Amniotic stem cell (primary cell): ENCODE measurements around the gene DOCK11.
"Not testable (repeated sequence)": the region's sequence is repeated elsewhere in the genome, so short reads cannot be mapped to it uniquely, and the experiment has no call there.

Experiments used
- DNase-seq: peaks from one replicate; lab custom pipeline; 2025; lab: John Stamatoyannopoulos, UW

Gene DOCK11

DNA sequence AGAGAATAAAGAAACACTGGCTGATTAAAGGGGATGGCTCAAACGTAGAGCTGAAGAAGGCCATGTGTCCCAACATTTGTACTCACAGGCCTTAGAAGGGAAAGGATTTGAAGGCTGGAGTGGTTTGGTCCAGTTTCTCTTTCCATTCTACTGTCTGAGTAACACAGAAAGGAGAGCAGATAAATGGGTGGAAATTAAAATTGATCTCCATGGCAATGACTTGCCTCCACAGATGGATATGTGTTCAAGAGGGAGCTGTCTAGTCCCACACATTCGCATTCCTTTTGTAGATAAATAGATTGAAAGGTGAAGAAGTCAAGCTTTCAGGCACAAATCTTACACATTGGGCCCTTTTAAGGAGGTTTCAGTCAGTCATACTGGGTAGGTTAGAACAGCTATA, 74.6 kb downstream of the DOCK11 start:
- no peak for DNase-seq

DNA sequence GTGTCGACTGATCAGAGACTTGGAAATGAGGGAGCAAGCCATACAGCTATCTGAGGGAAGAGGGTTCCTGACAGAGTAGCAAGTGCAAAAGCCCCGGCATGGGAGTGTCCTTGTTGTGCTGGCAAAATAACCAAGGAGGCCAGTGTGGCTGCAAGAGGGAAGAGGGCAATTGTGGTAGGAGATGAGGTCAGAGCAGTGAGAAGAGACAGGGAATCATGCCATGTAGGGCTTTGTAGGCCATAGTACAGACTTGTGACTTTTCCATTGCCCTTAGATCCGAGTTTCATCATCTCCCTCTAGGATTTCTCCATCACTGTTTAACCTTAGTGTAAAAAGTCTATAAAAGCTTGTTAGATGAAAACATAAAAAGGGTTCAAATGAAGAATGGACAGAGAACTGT, 76.2 kb downstream of the DOCK11 start:
- no peak for DNase-seq

DNA sequence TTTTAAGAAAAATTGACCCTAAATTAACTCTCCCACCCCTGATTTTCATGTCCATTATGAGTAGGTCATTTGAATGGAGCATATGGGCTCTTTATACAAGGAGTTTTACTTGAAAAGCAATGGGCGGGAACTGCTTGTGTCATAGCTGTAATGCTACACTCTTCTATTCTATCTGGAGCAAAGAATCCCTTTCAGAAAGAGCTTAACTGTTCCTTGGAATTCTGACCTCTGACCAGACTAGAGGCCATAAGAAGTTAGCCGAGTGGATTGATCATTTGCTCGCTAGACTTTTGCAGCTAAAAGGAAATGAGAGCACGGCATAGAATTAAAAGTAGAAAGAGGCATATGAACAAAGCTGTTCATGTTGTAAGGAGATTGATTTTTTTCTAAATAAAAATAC, 79.1 kb downstream of the DOCK11 start:
- no peak for DNase-seq

DNA sequence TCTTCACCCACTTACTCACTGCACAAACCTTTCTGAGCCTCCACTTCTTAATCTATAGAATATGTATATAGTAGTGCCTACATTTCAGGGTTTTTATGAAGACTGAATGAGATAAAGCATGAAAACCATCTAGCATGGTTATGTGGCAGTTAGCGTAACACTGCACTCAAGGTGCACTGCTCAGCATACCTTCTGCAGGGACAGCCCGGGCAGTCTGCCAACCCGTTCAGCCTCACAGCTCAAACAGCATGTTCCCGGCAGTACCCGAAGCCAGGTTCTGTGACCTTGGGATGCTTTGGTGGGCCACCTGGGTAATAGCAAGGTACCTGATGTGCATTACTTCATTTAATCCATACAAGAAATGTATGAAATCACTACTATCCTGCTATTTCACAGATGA, 81.4 kb downstream of the DOCK11 start:
- DNase-seq: no peak

DNA sequence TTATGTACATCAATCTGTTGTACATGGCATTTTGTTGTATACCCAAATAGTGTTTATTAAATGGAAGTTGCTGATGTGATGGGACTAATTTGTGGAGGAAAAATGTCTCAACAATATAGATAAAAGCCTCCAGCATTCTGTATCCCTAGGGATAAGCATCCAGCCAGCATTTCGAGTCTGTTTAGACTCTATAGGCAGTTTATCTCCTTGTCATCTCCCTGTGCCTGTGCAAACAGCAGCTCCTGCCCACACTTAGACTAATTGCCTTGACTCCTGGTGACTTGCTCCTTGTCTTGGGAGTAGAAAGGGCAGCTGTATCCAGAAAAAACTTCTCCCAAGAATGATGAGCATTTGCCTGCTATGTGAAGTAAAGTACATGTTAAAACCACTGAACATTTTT, 83.8 kb downstream of the DOCK11 start:
- no peak for DNase-seq

DNA sequence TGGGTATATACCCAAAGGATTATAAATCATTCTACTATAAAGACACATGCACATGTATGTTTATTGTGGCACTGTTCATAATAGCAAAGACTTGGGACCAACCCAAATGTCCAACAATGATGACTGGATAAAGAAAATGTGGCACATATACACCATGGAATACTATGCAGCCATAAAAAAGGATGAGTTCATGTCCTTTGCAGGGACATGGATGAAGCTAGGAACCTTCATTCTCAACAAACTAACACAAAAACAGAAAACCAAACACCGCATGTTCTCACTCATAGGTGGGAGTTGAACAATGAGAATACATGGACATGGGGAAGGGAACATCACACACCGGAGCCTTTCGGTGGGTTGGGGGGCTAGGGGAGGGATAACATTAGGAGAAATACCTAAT, 87.3 kb downstream of the DOCK11 start:
- not testable (repeated sequence) for DNase-seq

DNA sequence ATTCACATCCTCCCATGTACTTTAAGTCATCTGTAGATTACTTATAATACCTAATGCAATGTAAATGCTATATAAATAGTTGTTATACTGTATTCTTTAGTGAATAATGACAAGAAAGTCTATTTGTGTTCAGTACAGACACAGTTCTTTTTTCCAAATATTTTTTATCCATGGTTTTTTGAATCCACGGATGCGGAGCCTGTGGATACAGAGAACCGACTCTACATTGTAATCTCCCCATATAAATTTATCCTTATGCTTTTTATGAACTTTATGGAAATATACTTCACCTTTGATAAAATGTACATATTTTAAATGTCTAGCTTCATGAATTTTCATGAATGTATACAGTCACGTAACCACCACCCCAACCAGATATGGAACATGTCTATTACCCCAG, 88.2 kb downstream of the DOCK11 start:
- no peak for DNase-seq

DNA sequence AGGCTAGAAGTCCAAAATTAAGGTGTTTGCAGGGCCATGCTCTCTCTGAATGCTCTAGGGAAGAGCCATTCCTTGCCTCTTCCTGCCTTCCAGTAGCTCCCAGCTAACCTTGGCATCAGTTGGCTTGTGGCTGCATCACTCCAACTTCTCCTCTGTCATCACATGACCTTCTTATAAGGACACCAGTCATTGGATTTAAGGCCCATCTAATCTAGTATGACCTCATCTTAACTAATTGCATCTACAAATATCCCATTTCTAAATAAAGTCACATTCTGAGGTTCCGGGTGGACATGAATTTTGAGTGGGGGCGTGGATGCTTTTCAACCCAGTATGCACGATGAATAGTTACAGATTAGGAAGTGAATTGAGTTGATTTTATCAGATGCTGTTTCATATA, 89.7 kb downstream of the DOCK11 start:
- no peak for DNase-seq

DNA sequence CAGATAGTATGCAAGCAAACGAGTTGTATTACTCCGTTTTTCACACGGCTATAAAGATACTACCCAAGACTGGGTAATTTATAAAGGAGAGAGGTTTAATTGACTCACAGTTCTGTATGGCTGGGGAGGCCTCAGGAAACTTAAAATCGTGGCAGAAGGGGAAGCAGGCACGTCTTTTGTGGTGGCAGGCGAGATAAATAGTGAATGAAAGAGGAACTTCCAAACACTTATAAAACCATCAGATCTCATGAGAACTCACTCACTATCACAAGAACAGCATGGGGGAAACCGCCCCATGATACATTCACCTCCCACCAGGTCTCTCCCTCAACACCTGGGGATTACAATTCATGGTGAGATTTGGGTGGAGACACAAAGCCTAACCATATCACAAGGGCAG, 90.6 kb downstream of the DOCK11 start:
- not testable (repeated sequence) for DNase-seq

DNA sequence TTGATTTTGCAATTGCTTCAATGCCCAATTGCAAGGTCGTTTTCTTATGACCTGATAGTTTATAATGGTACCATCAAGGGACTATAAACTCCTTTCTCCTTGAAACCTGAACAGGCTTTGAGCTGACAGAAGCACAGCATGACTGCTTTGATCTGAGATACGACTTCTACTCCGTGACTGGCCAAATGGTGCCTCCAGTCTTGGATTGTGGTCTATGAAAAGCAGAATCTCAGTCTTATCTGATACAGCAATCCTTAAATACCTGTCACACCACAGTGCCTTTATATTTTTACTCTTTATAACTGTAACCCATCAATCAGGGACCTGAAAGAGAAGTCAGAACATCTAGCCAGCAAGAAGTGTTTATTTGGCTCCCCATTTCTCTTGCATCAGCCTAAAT, 93.1 kb downstream of the DOCK11 start:
- no peak for DNase-seq

DNA sequence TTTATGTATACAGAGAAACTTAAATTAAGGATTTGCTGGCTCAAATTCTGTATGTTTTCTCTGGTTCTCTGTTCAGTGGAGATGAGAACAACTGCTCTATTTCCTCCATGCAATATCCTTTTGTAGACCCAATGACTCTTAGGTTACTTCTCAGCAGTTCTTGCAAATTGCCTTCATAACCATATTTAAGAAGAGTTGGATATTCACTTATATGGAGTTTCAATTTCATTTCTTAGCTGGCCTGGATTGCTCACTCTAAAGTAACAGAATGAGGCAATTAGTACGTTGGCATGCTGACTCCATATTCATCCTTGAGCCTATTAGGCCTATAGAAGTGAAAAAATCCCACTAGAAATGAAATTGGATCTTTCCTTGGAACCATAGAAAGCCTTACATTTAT, 93.6 kb downstream of the DOCK11 start:
- no peak for DNase-seq

DNA sequence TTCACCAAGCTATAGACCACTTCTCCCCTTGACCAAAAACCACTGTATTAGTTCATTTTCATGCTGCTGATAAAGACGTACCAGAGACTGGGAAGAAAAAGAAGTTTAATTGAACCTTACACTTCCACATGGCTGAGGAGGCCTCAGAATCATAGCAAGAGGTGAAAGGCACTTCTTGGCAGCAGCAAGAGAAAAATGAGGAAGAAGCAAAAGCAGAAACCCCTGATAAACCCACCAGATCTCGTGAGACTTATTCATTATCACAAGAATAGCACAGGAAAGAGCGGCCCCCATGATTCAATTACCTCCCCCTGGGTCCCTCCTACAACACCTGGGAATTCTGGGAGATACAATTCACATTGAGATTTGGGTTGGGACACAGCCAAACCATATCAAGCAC, 97.8 kb downstream of the DOCK11 start:
- DNase-seq: no peak

DNA sequence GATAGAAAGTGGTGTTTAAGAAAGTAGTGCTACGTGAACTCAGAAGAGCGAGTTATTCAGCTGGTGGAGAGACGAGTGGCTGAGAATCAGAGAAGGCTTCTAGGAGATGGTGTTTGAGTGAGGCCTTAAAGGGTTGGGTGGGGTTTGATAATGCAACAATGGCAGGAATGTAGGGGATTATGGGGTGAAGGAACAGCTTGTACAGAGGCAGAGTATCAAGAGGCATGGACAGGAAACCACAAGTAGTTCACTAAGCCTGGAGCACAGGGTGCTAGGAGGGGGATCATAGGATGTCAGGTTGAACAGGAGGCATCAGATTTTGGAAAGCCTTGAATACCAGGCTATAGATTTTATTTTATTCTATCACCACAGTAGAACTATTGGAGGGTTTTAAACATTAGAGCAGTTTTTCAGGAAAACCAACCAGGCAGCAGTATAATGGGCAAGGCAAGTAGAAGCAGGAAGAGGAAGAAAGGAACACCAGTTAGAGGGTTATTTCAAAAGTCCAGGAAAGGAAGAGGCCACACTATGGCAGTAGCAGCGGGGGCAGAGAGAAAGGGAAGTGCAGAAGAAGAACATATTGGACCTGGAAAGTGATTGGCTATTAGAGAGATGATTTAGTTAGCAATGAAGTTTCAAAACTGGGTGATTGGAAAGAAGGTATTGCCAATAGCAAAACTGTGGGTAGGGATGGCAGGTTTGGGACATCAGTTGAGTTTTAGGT, 99.2 kb downstream of the DOCK11 start:
- no peak for DNase-seq

DNA sequence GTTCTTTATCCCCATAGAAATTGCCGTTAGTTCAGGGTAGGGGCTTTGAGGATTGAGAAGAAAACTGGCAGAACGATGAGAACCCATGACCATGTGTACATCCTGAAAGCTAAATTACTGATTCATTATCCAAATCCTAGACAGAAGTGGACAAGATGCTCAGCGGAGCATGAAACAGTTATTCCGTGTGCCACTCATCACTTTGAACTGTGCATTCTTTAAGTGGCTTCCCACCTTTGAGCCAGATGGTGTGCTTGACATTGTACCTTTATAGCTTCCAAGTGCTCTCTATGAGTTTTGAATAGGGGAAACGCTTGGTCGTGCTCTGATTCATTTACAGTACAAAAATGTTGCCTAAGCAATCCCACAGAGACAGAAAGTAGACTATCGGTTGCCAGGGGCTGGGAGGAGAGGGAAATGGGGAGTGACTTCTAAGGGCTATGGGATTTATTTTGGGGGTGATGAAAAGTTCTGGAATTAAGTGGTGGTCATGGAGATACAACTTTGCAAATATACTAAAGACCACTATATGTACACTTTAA, 100.0 kb downstream of the DOCK11 start:
- no peak for DNase-seq

DNA sequence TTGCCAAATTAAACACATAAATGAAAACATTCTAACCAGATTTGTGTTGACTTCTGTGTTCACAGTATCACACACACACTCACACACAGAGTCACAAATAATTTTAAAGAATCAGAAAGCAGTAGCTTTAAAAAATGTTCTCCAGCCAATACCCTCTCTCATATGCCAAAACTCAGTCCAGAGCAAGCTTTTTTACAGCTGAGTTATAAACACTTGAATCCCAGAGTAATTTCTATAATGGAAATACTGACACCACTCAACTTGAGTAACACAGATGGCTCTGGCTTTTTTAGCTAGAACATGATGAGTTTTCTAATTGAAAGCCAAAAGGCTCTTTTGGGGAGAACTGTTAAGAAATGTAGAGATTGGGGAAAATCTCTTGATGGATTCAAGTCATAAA, 100.8 kb downstream of the DOCK11 start:
- DNase-seq: no peak

DNA sequence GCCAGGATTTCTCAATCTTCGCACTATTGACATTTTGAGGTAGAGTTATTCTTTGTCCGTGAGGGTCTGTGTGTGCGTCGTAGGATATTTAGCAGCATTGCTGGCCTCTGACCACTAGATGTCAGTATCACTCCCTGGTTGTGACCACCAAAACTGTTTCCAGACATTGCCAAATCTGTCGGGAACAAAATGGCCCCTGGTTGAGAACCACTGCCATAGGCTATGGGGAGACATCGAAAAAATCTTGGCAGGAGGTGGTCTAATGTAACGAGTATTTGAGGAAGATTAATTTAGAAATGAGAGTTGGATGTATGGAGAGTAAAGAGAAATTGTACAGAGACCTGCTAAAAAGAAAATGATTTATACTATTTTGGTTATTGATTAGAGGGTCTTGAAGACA, 108.4 kb downstream of the DOCK11 start:
- peak; percentile 30 for DNase-seq

DNA sequence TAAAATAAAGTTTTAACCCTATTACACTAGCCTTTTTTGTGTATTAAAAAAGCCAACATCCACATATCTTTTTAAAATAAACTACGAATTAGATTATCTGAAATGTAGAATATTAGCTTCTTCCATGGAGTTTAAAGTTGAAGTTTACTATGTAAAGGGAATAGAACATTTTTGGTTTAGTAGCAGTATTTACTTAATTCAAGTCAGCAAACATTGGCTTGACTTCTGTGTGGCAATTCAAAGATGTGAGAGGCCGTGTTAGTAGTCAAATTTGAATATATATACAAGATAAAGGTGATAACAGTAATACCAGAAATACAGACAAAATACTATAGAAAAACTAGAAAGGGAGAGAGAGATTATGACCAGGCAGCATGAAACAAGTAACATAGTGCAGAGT, 116.7 kb downstream of the DOCK11 start:
- DNase-seq: no peak

DNA sequence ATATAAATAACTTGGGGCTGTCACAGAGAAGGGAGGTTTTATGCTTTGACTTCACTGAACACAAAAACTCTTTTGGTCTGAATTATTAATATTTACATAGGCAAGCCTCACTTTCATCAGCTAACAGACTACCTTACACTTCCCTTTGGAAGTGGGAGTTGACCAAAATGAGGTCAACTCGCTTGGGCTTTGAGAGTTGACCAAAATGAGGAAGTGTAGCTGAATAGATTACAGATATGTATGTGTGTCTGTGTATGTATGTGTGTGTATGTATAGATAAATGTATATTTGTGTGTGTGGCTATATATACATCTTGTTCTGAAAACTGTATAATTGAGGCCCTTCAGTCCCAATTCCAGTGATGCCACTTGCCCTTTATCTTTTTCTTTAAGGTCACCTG, 118.5 kb downstream of the DOCK11 start:
- DNase-seq: no peak

DNA sequence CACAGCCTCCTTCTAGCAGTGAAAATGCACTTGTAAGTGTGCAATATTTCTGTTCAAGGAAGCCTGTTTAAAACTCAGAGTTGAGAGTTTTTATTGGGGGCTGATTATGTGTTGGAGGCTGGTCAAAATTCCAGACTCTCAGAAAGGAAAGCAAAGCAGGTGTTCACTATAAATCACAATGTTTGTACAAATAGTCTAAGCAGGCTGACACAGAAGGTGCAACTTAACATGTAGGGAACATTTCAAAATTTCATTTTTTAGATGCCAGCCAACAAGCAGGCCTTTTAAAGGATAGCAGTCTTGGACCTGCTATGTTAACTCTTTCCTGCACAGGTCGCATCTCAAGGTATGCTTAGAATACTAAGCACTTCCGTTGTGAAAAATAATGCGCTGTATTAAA, 119.5 kb downstream of the DOCK11 start:
- no peak for DNase-seq

DNA sequence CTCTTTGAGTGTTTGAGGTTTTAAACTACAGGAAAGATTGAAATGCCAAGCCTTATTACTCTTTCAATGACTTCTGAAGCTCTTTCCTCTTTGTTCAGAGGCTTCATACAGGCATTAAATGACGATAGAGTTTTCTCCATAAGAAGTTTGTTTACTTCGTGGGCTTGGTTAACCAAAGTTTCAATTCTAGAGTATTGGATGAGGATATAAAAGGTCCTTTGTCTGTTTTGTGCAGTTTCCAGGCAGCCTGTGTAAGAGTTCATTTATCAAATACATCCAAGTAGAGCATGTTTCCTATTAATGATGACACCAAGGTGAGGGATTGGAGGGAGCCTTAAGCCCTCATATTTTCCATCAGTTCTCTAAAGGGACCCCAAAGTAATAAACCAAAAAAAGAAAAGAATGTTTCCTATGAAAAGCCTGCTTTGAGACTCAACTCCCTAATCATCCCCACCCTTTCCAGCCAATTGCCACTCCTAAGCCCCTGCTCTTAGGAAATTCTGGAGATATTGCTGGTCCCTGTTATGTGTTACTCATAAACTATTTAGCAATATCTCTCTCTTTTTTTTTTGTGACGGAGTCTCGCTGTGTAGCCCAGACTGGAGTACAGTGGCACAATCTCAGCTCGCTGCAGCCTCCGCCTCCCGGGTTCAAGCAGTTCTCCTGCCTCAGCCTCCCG, 125.6 kb downstream of the DOCK11 start:
- no peak for DNase-seq

DNA sequence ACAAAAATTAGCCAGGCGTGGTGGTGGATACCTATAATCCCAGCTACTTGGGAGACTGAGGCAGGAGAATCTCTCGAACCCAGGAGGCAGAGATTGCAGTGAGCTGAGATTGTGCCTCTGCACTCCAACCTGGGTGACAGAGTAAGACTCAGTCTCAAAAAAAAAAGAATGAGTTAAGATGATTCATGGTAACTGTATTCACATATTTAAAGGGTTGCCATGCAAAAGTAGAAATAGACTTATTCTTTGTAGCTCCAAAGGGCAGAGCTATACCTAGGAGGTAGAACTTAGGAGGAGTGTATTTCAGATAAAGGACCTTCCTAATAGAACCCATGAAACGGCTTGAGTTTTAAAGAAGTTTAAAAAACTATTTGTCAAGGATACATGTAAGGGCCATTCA, 127.4 kb downstream of the DOCK11 start:
- no peak for DNase-seq

DNA sequence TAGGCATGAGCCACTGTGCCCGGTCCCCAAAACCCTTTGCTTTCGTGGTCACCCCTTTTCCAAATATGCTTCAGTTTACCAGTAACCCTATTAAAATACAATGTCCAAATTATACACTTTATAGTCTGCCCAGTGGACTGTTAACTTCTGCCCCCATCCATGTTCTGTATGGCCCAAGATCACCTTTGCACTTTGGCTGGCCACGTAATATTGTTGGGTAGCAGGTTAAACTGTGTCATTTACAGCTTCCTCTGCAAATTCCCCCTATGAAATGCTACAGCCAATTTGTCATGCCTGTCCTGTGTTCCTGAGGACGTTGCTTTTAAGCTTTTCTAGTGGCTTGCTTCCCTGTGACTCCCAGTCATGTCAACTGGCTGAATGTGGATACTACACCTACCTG, 130.7 kb downstream of the DOCK11 start:
- no peak for DNase-seq

DNA sequence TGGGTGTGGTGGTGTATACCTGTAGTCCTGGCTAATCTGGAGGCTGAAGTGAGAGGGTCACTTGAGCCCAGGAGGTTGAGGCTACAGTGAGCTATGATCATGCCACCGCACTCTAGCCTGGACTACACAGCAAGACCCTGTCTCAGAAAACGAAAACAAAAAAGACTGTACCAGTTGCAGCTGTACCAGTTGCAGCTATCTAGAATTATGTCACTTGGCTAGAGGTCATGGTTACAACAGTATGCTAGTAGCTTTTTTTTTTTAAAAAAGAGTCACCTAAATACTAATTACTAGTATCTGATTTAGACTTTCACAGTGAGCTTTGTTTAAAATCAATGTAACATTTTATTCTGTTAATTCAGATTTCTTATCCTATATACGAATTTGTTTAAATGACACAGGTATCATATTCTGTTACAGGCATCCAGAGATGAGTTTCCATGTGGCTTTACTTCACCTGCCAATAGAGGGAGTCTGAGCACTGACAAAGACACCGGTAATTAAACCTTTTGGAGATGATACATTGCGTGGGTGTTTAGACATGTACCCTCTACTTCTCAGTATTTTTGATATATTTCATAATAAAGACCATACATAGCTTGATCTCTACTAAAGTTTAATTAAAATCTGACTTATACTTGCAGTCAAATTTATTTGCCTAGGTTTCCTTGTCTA, 131.6 kb downstream of the DOCK11 start:
- no peak for DNase-seq
